GM23338 (cell line): ENCODE measurements around the gene KDM7A. TPM values are rescaled to one million over a fixed set of nuclear protein-coding genes. Genes with fewer than 3 reads are reported as not detected.

Experiments
- ATAC-seq: fragments of 200-7000 bp; cut with Tn5 transposase; 3 replicates; pipeline ENCODE4 v1.9.1; 2020
- DNase-seq: peaks from one replicate; pipeline ENCODE4 v3.0.0-alpha.2; 2015; ENCODE audit warnings: low spot score
- H2AFZ ChIP-seq: fragments of 200-600 bp; sonication (generic); 2 replicates; pipeline ENCODE4 v1.8.0; 2016; ENCODE audit warnings: antibody characterized with exemption, mild to moderate bottlenecking, moderate library complexity
- H3F3A ChIP-seq: fragments of 200-600 bp; sonication (generic); replicated peaks from 2 replicates; pipeline ENCODE4 v1.8.0; 2017; ENCODE audit warnings: antibody characterized with exemption, mixed run types, low read depth
- H3K27ac ChIP-seq: fragments of 200-600 bp; sonication (generic); 2 replicates; pipeline ENCODE4 v1.6.1; 2016; ENCODE audit warnings: low read depth
- H3K27me3 ChIP-seq: fragments of 200-600 bp; sonication (generic); 2 replicates; pipeline ENCODE4 v1.8.0; 2016; ENCODE audit warnings: mild to moderate bottlenecking, mixed run types, moderate library complexity; ENCODE audit not compliant: insufficient read depth
- H3K36me3 ChIP-seq: fragments of 200-600 bp; sonication (generic); 2 replicates; pipeline ENCODE4 v1.8.0; 2016; ENCODE audit warnings: mild to moderate bottlenecking; ENCODE audit not compliant: insufficient read depth
- H3K4me1 ChIP-seq: fragments of 200-600 bp; sonication (generic); 2 replicates; pipeline ENCODE4 v1.8.0; 2016; ENCODE audit warnings: mild to moderate bottlenecking, moderate library complexity; ENCODE audit not compliant: insufficient read depth
- H3K4me2 ChIP-seq: fragments of 200-600 bp; sonication (generic); 2 replicates; pipeline ENCODE4 v1.7.1; 2017; ENCODE audit warnings: mixed run types
- H3K4me3 ChIP-seq: fragments of 200-600 bp; sonication (generic); 2 replicates; pipeline ENCODE4 v1.6.1; 2016; ENCODE audit warnings: mixed run types
- H3K79me2 ChIP-seq: fragments of 200-600 bp; sonication (generic); replicated peaks from 2 replicates; pipeline ENCODE4 v1.8.0; 2017; ENCODE audit warnings: mild to moderate bottlenecking; ENCODE audit not compliant: insufficient read depth
- H3K9me2 ChIP-seq: fragments of 200-600 bp; sonication (generic); 2 replicates; pipeline ENCODE4 v1.8.0; 2017; ENCODE audit not compliant: insufficient read depth
- H4K20me1 ChIP-seq: fragments of 200-600 bp; sonication (generic); replicated peaks from 2 replicates; pipeline ENCODE4 v1.8.0; 2017; ENCODE audit warnings: mild to moderate bottlenecking; ENCODE audit not compliant: insufficient read depth
- H3K27ac Mint-ChIP-seq: 2 replicates; pipeline ENCODE4 v1.8.0; 2020; ENCODE audit warnings: inconsistent platforms, mild to moderate bottlenecking, moderate library complexity, mixed read lengths
- H3K27me3 Mint-ChIP-seq: 3 replicates; pipeline ENCODE4 v1.8.0; 2022; ENCODE audit warnings: low read depth, mild to moderate bottlenecking, moderate library complexity, mixed read lengths, inconsistent platforms; ENCODE audit not compliant: insufficient read depth, poor library complexity
- H3K36me3 Mint-ChIP-seq: 3 replicates; pipeline ENCODE4 v1.8.0; 2021; ENCODE audit warnings: low read depth, mild to moderate bottlenecking, inconsistent platforms, moderate library complexity, mixed read lengths
- H3K4me1 Mint-ChIP-seq: 3 replicates; pipeline ENCODE4 v1.8.0; 2020; ENCODE audit warnings: mild to moderate bottlenecking, inconsistent platforms, mixed read lengths
- H3K4me3 Mint-ChIP-seq: 3 replicates; pipeline ENCODE4 v1.8.0; 2021; ENCODE audit warnings: moderate library complexity, mild to moderate bottlenecking, inconsistent platforms, mixed read lengths
- H3K9me3 Mint-ChIP-seq: 3 replicates; pipeline ENCODE4 v1.8.0; 2020; ENCODE audit warnings: moderate library complexity, mild to moderate bottlenecking, inconsistent platforms, mixed read lengths
- EZH2 ChIP-seq: fragments of 200-600 bp; sonication (generic); IDR thresholded peaks from one replicate; pipeline ENCODE4 v1.8.0; 2017; ENCODE audit warnings: antibody characterized with exemption, mild to moderate bottlenecking, low read depth; ENCODE audit not compliant: unreplicated experiment
- EZH2phosphoT487 ChIP-seq: fragments of 200-600 bp; sonication (generic); IDR thresholded peaks from one replicate; pipeline ENCODE4 v1.8.1; 2018; ENCODE audit warnings: antibody characterized with exemption; ENCODE audit not compliant: unreplicated experiment
- JUNB ChIP-seq: IDR thresholded peaks from one replicate; pipeline ENCODE4 v1.6.1; 2016; ENCODE audit warnings: antibody characterized with exemption; ENCODE audit not compliant: unreplicated experiment
- NANOG ChIP-seq: IDR thresholded peaks from 2 replicates; pipeline ENCODE4 v1.6.1; 2016; ENCODE audit warnings: antibody characterized with exemption, borderline replicate concordance
- POLR2AphosphoS5 ChIP-seq: IDR thresholded peaks from 2 replicates; pipeline ENCODE4 v1.6.1; 2016; ENCODE audit warnings: antibody characterized with exemption, low read depth
- STAT1 ChIP-seq: IDR thresholded peaks from one replicate; pipeline ENCODE4 v1.6.1; 2016; ENCODE audit warnings: antibody characterized with exemption; ENCODE audit not compliant: unreplicated experiment
- ZNF114 ChIP-seq: fragments of 250-450 bp; sonication (Bioruptor Pico); IDR thresholded peaks from 2 replicates; pipeline ENCODE4 v1.5.0; 2020; ENCODE audit warnings: mild to moderate bottlenecking, moderate library complexity
- polyA plus RNA-seq: library from polyadenylated mRNA; unstranded; fragments of >200 nt; fragmentation: Nextera tagmentation; extraction: Ambion mirVana; gene quantifications from 2 replicates; pipeline ENCODE4 v1.2.1, GENCODE V29; 2016
- total RNA-seq: library from RNA; depleted of rRNA; stranded (reverse); fragments of >200 nt; shearing (Covaris generic); gene quantifications from 2 replicates; pipeline ENCODE4 v1.2.3, GENCODE V29; 2014
- TF ChIP-seq, protein P1 (sequence below): IDR thresholded peaks from one replicate; pipeline ENCODE4 v1.6.1; 2018; ENCODE audit warnings: antibody characterized with exemption; ENCODE audit not compliant: unreplicated experiment
- TF ChIP-seq, protein P2 (sequence below): IDR thresholded peaks from 2 replicates; pipeline ENCODE4 v1.6.1; 2016; ENCODE audit warnings: antibody characterized with exemption
- TF ChIP-seq, protein P3 (sequence below): fragments of 250-450 bp; sonication (Bioruptor Pico); IDR thresholded peaks from 2 replicates; pipeline ENCODE4 v1.5.0; 2020; ENCODE audit warnings: mild to moderate bottlenecking, moderate library complexity

Gene KDM7A
- total and polyA plus RNA-seq, 2 experiments from 2014 or later = 2.3 to 10.8 TPM

DNA sequence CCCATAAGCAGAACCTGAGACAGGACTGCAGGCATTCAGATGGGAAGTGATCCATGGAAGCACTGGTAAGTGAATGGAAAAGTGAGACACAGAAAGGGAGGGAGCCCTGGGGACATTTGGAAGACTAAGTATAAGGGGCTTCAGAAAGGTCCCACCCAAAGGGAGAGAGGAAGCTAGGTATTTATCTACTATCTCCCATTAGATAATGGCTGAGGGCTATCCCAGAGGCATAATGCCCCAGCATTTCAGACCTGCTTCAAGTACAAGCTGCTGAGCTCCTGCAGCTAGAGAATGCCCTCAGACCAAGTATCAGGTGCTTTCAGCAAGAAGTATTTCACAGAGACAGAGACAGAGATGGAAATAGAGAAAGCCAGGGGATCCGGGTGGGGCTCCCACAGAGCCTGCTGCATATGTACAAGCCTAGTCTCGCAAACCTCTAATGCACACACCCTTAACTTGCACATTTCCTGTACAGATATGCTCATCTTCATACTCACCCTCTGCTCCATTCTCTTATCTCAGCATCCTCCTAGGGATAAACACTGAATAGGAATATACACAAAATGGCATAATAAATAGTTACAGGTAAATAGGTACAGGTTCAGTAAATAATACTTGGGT lies 20.2 kb downstream of the KDM7A start:
- Histone ChIP-seq H3K27me3 (no peaks in the 10 kb centered on the region), H3K9me2 (no peaks in the 10 kb centered on the region), H4K20me1 (no peaks in the 10 kb centered on the region), H2AFZ (no peak overlapping the region), H3K4me2 (no peak overlapping the region), H3F3A (no peaks in the 10 kb centered on the region), H3K79me2 (peaks cover 51% of the 10 kb centered on the region), H3K27ac (no peak overlapping the region), H3K4me1 (peaks cover 14% of the 10 kb centered on the region), H3K4me3 (no peak overlapping the region), H3K36me3 (no peaks in the 10 kb centered on the region)
- H3K4me3 Mint-ChIP-seq = no peak overlapping the region
- H3K36me3 Mint-ChIP-seq = no peaks in the 10 kb centered on the region
- DNase-seq (no peak), ATAC-seq (no peak)
- no peaks in the 10 kb centered on the region for H3K9me3 Mint-ChIP-seq
- H3K27ac Mint-ChIP-seq = no peak overlapping the region
- peaks cover 29% of the 10 kb centered on the region for H3K4me1 Mint-ChIP-seq
- TF ChIP-seq JUNB (no peak), EZH2 (no peak), NANOG (no peak), POLR2AphosphoS5 (no peak), ZNF114 (CRISPR knock-in tag) (no peak), STAT1 (no peak), EZH2phosphoT487 (no peak)
- TF ChIP-seq, protein P1, sequence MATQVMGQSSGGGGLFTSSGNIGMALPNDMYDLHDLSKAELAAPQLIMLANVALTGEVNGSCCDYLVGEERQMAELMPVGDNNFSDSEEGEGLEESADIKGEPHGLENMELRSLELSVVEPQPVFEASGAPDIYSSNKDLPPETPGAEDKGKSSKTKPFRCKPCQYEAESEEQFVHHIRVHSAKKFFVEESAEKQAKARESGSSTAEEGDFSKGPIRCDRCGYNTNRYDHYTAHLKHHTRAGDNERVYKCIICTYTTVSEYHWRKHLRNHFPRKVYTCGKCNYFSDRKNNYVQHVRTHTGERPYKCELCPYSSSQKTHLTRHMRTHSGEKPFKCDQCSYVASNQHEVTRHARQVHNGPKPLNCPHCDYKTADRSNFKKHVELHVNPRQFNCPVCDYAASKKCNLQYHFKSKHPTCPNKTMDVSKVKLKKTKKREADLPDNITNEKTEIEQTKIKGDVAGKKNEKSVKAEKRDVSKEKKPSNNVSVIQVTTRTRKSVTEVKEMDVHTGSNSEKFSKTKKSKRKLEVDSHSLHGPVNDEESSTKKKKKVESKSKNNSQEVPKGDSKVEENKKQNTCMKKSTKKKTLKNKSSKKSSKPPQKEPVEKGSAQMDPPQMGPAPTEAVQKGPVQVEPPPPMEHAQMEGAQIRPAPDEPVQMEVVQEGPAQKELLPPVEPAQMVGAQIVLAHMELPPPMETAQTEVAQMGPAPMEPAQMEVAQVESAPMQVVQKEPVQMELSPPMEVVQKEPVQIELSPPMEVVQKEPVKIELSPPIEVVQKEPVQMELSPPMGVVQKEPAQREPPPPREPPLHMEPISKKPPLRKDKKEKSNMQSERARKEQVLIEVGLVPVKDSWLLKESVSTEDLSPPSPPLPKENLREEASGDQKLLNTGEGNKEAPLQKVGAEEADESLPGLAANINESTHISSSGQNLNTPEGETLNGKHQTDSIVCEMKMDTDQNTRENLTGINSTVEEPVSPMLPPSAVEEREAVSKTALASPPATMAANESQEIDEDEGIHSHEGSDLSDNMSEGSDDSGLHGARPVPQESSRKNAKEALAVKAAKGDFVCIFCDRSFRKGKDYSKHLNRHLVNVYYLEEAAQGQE = no peak
- TF ChIP-seq, protein P2, sequence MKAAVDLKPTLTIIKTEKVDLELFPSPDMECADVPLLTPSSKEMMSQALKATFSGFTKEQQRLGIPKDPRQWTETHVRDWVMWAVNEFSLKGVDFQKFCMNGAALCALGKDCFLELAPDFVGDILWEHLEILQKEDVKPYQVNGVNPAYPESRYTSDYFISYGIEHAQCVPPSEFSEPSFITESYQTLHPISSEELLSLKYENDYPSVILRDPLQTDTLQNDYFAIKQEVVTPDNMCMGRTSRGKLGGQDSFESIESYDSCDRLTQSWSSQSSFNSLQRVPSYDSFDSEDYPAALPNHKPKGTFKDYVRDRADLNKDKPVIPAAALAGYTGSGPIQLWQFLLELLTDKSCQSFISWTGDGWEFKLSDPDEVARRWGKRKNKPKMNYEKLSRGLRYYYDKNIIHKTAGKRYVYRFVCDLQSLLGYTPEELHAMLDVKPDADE = no peak
- TF ChIP-seq, protein P3, sequence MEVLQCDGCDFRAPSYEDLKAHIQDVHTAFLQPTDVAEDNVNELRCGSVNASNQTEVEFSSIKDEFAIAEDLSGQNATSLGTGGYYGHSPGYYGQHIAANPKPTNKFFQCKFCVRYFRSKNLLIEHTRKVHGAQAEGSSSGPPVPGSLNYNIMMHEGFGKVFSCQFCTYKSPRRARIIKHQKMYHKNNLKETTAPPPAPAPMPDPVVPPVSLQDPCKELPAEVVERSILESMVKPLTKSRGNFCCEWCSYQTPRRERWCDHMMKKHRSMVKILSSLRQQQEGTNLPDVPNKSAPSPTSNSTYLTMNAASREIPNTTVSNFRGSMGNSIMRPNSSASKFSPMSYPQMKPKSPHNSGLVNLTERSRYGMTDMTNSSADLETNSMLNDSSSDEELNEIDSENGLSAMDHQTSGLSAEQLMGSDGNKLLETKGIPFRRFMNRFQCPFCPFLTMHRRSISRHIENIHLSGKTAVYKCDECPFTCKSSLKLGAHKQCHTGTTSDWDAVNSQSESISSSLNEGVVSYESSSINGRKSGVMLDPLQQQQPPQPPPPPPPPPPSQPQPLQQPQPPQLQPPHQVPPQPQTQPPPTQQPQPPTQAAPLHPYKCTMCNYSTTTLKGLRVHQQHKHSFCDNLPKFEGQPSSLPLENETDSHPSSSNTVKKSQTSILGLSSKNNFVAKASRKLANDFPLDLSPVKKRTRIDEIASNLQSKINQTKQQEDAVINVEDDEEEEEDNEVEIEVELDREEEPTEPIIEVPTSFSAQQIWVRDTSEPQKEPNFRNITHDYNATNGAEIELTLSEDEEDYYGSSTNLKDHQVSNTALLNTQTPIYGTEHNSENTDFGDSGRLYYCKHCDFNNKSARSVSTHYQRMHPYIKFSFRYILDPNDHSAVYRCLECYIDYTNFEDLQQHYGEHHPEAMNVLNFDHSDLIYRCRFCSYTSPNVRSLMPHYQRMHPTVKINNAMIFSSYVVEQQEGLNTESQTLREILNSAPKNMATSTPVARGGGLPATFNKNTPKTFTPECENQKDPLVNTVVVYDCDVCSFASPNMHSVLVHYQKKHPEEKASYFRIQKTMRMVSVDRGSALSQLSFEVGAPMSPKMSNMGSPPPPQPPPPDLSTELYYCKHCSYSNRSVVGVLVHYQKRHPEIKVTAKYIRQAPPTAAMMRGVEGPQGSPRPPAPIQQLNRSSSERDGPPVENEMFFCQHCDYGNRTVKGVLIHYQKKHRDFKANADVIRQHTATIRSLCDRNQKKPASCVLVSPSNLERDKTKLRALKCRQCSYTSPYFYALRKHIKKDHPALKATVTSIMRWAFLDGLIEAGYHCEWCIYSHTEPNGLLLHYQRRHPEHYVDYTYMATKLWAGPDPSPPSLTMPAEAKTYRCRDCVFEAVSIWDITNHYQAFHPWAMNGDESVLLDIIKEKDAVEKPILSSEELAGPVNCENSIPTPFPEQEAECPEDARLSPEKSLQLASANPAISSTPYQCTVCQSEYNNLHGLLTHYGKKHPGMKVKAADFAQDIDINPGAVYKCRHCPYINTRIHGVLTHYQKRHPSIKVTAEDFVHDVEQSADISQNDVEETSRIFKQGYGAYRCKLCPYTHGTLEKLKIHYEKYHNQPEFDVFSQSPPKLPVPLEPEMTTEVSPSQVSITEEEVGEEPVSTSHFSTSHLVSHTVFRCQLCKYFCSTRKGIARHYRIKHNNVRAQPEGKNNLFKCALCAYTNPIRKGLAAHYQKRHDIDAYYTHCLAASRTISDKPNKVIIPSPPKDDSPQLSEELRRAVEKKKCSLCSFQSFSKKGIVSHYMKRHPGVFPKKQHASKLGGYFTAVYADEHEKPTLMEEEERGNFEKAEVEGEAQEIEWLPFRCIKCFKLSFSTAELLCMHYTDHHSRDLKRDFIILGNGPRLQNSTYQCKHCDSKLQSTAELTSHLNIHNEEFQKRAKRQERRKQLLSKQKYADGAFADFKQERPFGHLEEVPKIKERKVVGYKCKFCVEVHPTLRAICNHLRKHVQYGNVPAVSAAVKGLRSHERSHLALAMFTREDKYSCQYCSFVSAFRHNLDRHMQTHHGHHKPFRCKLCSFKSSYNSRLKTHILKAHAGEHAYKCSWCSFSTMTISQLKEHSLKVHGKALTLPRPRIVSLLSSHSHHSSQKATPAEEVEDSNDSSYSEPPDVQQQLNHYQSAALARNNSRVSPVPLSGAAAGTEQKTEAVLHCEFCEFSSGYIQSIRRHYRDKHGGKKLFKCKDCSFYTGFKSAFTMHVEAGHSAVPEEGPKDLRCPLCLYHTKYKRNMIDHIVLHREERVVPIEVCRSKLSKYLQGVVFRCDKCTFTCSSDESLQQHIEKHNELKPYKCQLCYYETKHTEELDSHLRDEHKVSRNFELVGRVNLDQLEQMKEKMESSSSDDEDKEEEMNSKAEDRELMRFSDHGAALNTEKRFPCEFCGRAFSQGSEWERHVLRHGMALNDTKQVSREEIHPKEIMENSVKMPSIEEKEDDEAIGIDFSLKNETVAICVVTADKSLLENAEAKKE (CRISPR knock-in tag) = no peak
- no peaks in the 10 kb centered on the region for H3K27me3 Mint-ChIP-seq
